HG03432 (cell line): ENCODE data around the gene COL27A1.

Experiments
- ATAC-seq: cut with Tn5 transposase; IDR thresholded peaks from one replicate; pipeline ENCODE4 v1.9.1; 2021; ENCODE audit warnings: mild to moderate bottlenecking, moderate library complexity; ENCODE audit not compliant: unreplicated experiment

The COL27A1 gene

GRCh38 chr9:114348261-114348905 lies 193.0 kb downstream of the COL27A1 start:
- ATAC-seq = no peak

- peak; percentile 94 for ATAC-seq
Observed at GRCh38 chr9:114348906-114349482, 193.7 kb downstream of the COL27A1 start.

- no peak for ATAC-seq
Observed at GRCh38 chr9:114349713-114350480, 194.6 kb downstream of the COL27A1 start.

GRCh38 chr9:114350636-114351401 lies 195.5 kb downstream of the COL27A1 start:
- ATAC-seq = no peak

GRCh38 chr9:114351932-114352331 lies 196.6 kb downstream of the COL27A1 start:
- no peak for ATAC-seq

- no peak for ATAC-seq
Observed at GRCh38 chr9:114355821-114356220, 200.5 kb downstream of the COL27A1 start.

- no peak for ATAC-seq
Observed at GRCh38 chr9:114356792-114357191, 201.5 kb downstream of the COL27A1 start.

- ATAC-seq = no peak
Observed at GRCh38 chr9:114357360-114357759, 202.0 kb downstream of the COL27A1 start.

- ATAC-seq = no peak
Observed at GRCh38 chr9:114357911-114358328, 202.6 kb downstream of the COL27A1 start.

GRCh38 chr9:114359801-114360200 lies 204.5 kb downstream of the COL27A1 start:
- no peak for ATAC-seq

- ATAC-seq = no peak
Observed at GRCh38 chr9:114361542-114361941, 206.2 kb downstream of the COL27A1 start.
